Ramos (cell line): ENCODE data around the gene SRSF8.
"Not testable (repeated sequence)": the region's sequence is repeated elsewhere in the genome, so short reads cannot be mapped to it uniquely, and the experiment has no call there.

ENCODE experiments used
- in situ Hi-C: fragments of 300-500 bp; cut with MboI; formaldehyde crosslinking; loops from one replicate; pipeline ENCODE4 v1.14.3; 2022; ENCODE audit warnings: low sequenced_read_pairs; ENCODE audit not compliant: unreplicated experiment

SRSF8 gene, protein sequence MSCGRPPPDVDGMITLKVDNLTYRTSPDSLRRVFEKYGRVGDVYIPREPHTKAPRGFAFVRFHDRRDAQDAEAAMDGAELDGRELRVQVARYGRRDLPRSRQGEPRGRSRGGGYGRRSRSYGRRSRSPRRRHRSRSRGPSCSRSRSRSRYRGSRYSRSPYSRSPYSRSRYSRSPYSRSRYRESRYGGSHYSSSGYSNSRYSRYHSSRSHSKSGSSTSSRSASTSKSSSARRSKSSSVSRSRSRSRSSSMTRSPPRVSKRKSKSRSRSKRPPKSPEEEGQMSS

DNA sequence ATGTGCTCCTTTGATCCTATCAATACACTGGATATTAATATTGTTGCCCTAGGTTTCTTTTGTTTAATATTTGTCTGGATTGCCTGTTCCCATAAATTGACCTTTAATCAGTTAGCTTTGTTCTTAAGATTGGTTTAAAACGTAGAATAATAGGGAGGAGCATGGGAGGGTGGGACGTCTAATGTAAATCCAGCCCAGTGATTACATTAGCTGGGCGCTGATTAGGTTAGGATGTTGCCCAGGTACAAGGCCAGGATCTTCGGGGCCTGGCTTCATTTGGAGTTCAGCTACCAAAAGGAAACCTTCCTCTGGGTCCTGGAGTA, at the start of gene SRSF8:
SRSF8 (plus strand) TSS at position 204 of the 323 bp plus-strand sequence. CDS start 308 bp downstream, outside the sequence.
- in situ Hi-C loops = no loop called here

- in situ Hi-C loops = not testable (repeated sequence)
Measured at GRCh38 chr11:95021468-95021867, 45.3 kb upstream of the SRSF8 start.

DNA sequence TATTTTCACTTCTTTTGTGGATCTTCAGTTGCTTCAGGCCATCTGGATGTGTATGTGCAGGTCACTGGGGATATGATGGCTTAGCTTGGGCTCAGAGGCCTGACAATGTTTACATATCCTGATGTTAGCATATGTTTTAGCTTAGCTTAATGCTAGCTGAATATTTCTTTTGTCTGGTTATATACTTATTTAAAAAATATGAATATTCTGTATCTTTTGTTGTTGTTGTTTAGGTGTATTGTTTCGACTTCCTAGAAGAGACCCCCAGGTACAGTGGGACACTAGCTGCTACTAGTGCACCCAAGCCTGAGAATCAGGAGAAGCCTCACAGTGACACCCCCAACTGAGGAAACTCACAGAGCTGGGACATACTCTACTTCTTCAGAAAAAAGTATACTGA, 41.8 kb upstream of the SRSF8 start, which contains the start of gene KDM4E:
KDM4E (plus strand) TSS at position 301 of the 400 bp plus-strand sequence. CDS start 300 bp downstream, outside the sequence.
- in situ Hi-C loops = no loop called here

- in situ Hi-C loops = not testable (repeated sequence)
Measured at GRCh38 chr11:95025594-95025993, 41.1 kb upstream of the SRSF8 start.

DNA sequence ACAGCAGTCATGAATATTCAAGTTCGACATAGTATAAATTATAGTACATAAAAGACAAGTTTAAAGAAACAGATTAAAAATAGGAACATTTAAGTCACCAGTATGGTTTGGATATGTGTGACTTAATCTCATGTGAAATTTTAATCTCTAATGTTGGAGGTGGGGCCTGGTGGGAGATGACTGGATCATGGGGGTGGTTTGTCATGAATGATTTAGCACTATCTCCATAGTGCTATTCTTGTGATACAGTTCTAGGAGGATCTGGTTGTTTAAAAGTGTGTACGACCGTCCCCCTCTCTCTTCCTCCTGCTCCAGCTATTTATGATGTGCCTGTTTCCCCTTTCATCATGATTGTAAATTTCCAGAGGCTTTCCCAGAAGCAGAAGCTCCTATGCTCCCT, 38.4 kb upstream of the SRSF8 start:
- in situ Hi-C loops = no loop called here

DNA sequence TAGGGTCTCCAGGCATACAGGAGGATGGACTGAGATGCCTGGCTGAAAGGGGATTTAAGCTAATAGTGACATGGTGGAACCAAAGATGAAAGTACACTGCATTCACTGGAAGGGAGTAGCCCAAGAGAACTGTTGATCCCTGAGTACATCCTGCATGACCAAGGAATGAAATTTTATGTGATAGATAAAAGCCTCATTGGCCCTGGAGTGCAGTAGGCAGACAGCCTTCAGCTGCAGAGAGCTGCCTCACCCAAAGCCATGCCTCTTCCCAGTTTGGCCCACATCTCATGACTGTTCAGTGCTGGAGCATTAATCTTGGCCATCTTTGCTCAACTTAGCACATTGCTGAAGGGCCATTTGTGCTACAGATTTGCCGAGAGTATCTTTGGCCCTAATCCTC, 33.7 kb upstream of the SRSF8 start:
- in situ Hi-C loops = no loop called here

- in situ Hi-C loops = no loop called here
Measured at GRCh38 chr11:95035316-95035715, 31.4 kb upstream of the SRSF8 start.

- in situ Hi-C loops = not testable (repeated sequence)
Measured at GRCh38 chr11:95037356-95038035, 29.2 kb upstream of the SRSF8 start.

DNA sequence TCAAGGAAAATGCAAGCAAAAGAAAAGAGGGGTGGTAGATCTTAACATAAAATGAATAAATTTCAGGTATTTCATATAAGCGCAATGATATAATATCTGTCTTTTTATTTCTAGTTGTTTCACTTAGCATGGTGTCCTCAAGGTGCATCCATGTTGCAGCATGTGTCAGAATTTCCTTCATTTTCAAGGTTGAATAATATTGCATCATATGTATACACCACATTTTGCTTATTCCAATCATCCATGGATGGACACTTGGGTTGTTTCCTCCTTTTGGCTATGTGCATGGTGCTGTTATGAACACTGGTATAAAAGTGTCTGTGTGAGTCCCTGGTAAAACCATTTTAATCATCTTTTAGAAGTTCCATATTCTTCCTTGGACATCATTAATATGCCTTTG, 24.5 kb upstream of the SRSF8 start:
- in situ Hi-C loops = no loop called here

- in situ Hi-C loops = no loop called here
Measured at GRCh38 chr11:95042906-95043305, 23.8 kb upstream of the SRSF8 start.

- in situ Hi-C loops = no loop called here
Measured at GRCh38 chr11:95044010-95044409, 22.7 kb upstream of the SRSF8 start.

GRCh38 chr11:95045812-95046211, 20.9 kb upstream of the SRSF8 start:
- in situ Hi-C loops = no loop called here

GRCh38 chr11:95049122-95049521, 17.6 kb upstream of the SRSF8 start, which contains the start of gene KDM4F:
TSS of gene KDM4F (plus strand) at chr11:95049422.
- in situ Hi-C loops = not testable (repeated sequence)

- in situ Hi-C loops = no loop called here
Measured at GRCh38 chr11:95050595-95051202, 16.0 kb upstream of the SRSF8 start.

DNA sequence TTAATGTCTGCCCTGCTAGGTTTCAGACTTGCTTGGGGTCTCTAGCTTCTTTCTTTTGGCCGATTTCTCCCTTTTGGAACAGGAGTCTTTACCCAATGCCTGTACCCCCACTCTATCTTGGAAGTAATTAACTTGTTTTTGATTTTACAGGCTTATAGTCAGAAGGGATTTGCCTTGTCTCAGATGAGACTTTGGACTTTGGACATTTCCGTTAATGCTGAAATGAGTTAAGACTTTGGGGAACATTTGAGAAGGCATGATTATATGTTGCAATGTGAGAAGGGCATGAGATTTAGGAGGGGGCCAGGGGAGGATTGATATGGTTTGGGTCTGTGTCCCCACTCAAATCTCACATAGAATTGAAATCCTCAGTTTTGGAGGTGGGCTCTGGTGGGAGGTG, 12.4 kb upstream of the SRSF8 start:
- in situ Hi-C loops = no loop called here

DNA sequence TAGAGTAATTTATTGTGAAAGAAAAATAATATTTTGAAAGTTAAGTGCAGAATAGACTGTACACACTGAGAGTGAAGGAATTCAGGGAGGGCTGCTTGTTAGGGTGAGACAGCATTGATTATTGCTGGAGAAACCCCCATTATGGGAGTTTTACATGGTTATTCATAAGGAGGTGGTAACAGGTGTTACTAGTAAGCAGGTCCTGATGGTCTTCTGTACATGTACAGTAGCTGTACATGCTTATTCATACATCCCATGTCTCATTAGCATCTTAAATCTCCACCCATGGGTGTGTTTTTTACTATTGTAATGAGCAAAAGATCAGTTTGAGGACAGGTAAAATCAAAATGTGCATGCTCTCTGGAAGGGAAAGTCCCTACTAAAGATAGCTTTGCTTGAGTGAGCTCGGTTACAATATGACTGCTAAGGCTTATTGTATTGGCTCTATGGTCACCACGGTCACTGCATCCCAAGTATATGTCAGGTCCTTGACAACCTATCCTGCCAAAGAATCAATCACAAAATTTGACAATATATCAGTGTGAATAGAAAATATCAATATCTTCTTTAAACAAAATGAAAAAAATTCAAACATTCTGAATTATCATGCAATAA, 11.3 kb upstream of the SRSF8 start:
- in situ Hi-C loops = no loop called here

DNA sequence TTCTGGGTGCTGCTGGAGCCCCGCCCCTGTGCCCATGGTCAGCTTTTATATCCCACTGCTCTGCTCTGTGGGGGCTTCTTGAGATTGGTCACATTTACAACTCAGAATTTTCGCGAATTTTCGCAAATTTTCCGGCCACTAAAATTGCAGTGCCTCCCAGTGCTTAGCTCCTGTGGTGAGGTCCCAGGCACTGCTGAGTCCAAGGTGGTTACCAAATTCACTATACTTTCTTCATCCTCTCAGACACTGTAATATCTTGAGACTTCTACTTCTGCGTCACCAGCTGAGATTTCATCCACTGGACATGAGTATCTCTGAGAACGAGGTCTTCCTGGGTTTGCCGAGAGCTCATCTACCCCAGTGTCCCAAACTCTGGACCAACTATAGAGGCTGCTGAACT, 8.8 kb upstream of the SRSF8 start:
- in situ Hi-C loops = no loop called here

GRCh38 chr11:95058621-95059020, 8.1 kb upstream of the SRSF8 start:
- in situ Hi-C loops = no loop called here

GRCh38 chr11:95059046-95059445, 7.7 kb upstream of the SRSF8 start:
- in situ Hi-C loops = no loop called here

- in situ Hi-C loops = no loop called here
Measured at GRCh38 chr11:95065336-95065735, 1.4 kb upstream of the SRSF8 start.
